Measurements from ENCODE around the gene P2RX1. TPM values are rescaled to one million over a fixed set of nuclear protein-coding genes. Genes with fewer than 3 reads are reported as not detected.
A peak's percentile ranks its signal among the peaks of the same experiment; 100 is the strongest.

The P2RX1 gene
- total and polyA plus RNA-seq, 12 donors, result 0.42 to 8.6 (median 1.1) TPM

- intact Hi-C loops (cut with DNase I), result no loop called here
- peaks cover 13 to 41% of the 10 kb centered on the region in 2 donors for H3K4me1 ChIP-seq (replicated peaks in 1 of 2)
- H3K27me3 ChIP-seq, result peaks cover 12% of the 10 kb centered on the region
- H3K27ac ChIP-seq, result peak overlapping the region in 4 of 5 donors; percentile 34 to 79 (median 76)
- no peaks in the 10 kb centered on the region for H3K36me3 ChIP-seq (replicated peaks in 1 of 2)
- whole genome bisulfite sequencing, 4 donors, result 28 to 35% (median 34%) methylated on average over 12 to 14 of the region's 14 CpGs
- H3K9me3 ChIP-seq (replicated peaks in 1 of 3), result no peaks in the 10 kb centered on the region
- TF ChIP-seq POLR2A (IDR thresholded peaks at IDR 0.05) (peak in 1 of 2 donors; percentile 64), CTCF (IDR thresholded peaks at IDR 0.05) (peak in 1 of 6 experiments; percentile 8)
- no peak overlapping the region for H3K4me3 ChIP-seq
- peak; percentile 71 to 96 (median 93) for DNase-seq
Observed at GRCh38 chr17:3960764-3961163, 44.5 kb upstream of the P2RX1 start.

- Histone ChIP-seq H3K36me3 (replicated peaks in 1 of 2) (no peaks in the 10 kb centered on the region), H3K27ac (peak overlapping the region in 4 of 5 donors; percentile 34 to 79 (median 76)), H3K4me1 (replicated peaks in 1 of 2) (peaks cover 13 to 38% of the 10 kb centered on the region in 2 donors), H3K9me3 (replicated peaks in 1 of 3) (no peaks in the 10 kb centered on the region), H3K27me3 (peaks cover 12% of the 10 kb centered on the region), H3K4me3 (no peak overlapping the region)
- intact Hi-C loops (cut with DNase I), result no loop called here
- 93 to 95% (median 94%) methylated on average over 12 to 14 of the region's 14 CpGs for WGBS, 4 donors
- no peak for DNase-seq
- TF ChIP-seq POLR2A (IDR thresholded peaks at IDR 0.05), result no peak
- TF ChIP-seq CTCF (IDR thresholded peaks at IDR 0.05), result no peak
Observed at GRCh38 chr17:3959921-3960601, 43.8 kb upstream of the P2RX1 start.

- Histone ChIP-seq H3K4me1 (replicated peaks in 1 of 2) (peaks cover 13 to 32% of the 10 kb centered on the region in 2 donors), H3K36me3 (replicated peaks in 1 of 2) (no peaks in the 10 kb centered on the region), H3K27me3 (peaks cover 6% of the 10 kb centered on the region), H3K9me3 (replicated peaks in 1 of 3) (no peaks in the 10 kb centered on the region), H3K4me3 (no peak overlapping the region), H3K27ac (peak overlapping the region in 2 of 5 donors; percentile 74 to 79)
- 70 to 84% (median 75%) methylated on average over 5 to 15 of the region's 15 CpGs for WGBS, 4 donors
- TF ChIP-seq POLR2A (IDR thresholded peaks at IDR 0.05), result no peak
- TF ChIP-seq CTCF (IDR thresholded peaks at IDR 0.05), result no peak
- intact Hi-C loops (cut with DNase I), result no loop called here
- DNase-seq, result peak in 1 of 7 donors; percentile 54
Observed at GRCh38 chr17:3959295-3959899, 43.1 kb upstream of the P2RX1 start.

- intact Hi-C loops (cut with DNase I), result no loop called here
Observed at GRCh38 chr17:3957735-3958599, 41.7 kb upstream of the P2RX1 start.

More at GRCh38 chr17:3957735-3958599, 41.7 kb upstream of the P2RX1 start:
- TF ChIP-seq POLR2A (IDR thresholded peaks at IDR 0.05), result no peak
- TF ChIP-seq CTCF (IDR thresholded peaks at IDR 0.05), result no peak
- WGBS, 4 donors, result 75 to 81% (median 80%) methylated on average over 17 to 18 of the region's 18 CpGs
- H3K9me3 ChIP-seq (replicated peaks in 1 of 3), result no peaks in the 10 kb centered on the region
- H3K4me3 ChIP-seq, result no peak overlapping the region
- H3K27ac ChIP-seq, result peak overlapping the region in 3 of 5 donors; percentile 19 to 34 (median 28)
- no peaks in the 10 kb centered on the region for H3K27me3 ChIP-seq
- no peaks in the 10 kb centered on the region for H3K36me3 ChIP-seq (replicated peaks in 1 of 2)
- H3K4me1 ChIP-seq (replicated peaks in 1 of 2), result peaks cover 13 to 23% of the 10 kb centered on the region in 2 donors
- no peak for DNase-seq
